Activated CD4-positive, alpha-beta memory T cell treated with anti-CD3 and anti-CD28 coated beads, Interleukin-2, amount 10 ng/mL, durations not matched to agents 7 days and 5 days (primary cell): ENCODE measurements around the gene SIX5. TPM values are rescaled to one million over a fixed set of nuclear protein-coding genes. Genes with fewer than 3 reads are reported as not detected.
"Not testable (repeated sequence)": the region's sequence is repeated elsewhere in the genome, so short reads cannot be mapped to it uniquely, and the experiment has no call there.

Source experiments
- CTCF ChIA-PET: fragments of 350-600 bp; sonication (Branson Sonifier 250); formaldehyde crosslinking; loops from one replicate; lab custom pipeline; 2021; ENCODE audit warnings: antibody characterized with exemption, inconsistent platforms; lab: Charles Lee
- POLR2A ChIA-PET: fragments of 350-600 bp; sonication (Branson Sonifier 250); formaldehyde crosslinking; loops from one replicate; lab custom pipeline; 2021; ENCODE audit warnings: antibody characterized with exemption; lab: Charles Lee
- DNase-seq: peaks from one replicate; pipeline ENCODE4 v3.0.0-alpha.2; 2020
- H3K27ac Mint-ChIP-seq: one replicate; pipeline ENCODE4 v1.8.0; 2021; ENCODE audit warnings: mild to moderate bottlenecking, mixed read lengths
- H3K27me3 Mint-ChIP-seq: one replicate; pipeline ENCODE4 v1.8.0; 2021; ENCODE audit warnings: mixed read lengths
- H3K36me3 Mint-ChIP-seq: one replicate; pipeline ENCODE4 v1.8.0; 2021; ENCODE audit warnings: low read depth, mixed read lengths
- H3K4me1 Mint-ChIP-seq: one replicate; pipeline ENCODE4 v1.8.0; 2021; ENCODE audit warnings: mixed read lengths
- H3K4me3 Mint-ChIP-seq: one replicate; pipeline ENCODE4 v1.8.0; 2021; ENCODE audit warnings: mild to moderate bottlenecking, mixed read lengths
- H3K9me3 Mint-ChIP-seq: one replicate; pipeline ENCODE4 v1.8.0; 2021; ENCODE audit warnings: mixed read lengths
- total RNA-seq, 2 experiments: library from RNA; stranded (reverse); gene quantifications; one replicate each; pipeline ENCODE4 v1.2.3, GENCODE V29; 2021

Gene SIX5
- total RNA-seq, 2 experiments from 2014 or later: 1.6 to 1.7 TPM

DNA sequence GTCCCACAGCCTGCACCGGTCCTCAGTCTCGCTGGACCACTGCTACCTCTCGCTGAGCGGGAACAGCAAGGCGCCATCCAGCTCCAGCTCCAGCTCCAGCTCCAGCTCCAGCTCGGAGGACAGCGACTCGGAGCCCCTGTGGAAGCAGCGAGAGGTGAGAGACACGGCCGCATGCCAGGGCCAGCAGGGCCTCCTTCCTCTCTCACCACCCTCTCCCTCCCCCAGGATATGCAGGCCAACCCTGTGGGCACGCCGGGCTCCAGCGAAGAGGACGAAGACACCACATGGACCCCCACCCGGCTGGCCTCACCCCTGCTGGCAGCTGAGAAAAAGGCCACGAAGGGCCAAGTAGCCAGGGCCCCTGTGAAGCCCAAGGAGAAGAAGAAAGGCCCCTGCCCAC lies 7.3 kb downstream of the SIX5 start:
- Mint-ChIP-seq H3K4me3 (no peak overlapping the region), H3K36me3 (no peaks in the 10 kb centered on the region), H3K27ac (no peak overlapping the region), H3K4me1 (no peaks in the 10 kb centered on the region), H3K9me3 (no peaks in the 10 kb centered on the region), H3K27me3 (peaks cover 10% of the 10 kb centered on the region)
- POLR2A ChIA-PET: no interaction called here
- CTCF ChIA-PET: no interaction called here
- DNase-seq: no peak

DNA sequence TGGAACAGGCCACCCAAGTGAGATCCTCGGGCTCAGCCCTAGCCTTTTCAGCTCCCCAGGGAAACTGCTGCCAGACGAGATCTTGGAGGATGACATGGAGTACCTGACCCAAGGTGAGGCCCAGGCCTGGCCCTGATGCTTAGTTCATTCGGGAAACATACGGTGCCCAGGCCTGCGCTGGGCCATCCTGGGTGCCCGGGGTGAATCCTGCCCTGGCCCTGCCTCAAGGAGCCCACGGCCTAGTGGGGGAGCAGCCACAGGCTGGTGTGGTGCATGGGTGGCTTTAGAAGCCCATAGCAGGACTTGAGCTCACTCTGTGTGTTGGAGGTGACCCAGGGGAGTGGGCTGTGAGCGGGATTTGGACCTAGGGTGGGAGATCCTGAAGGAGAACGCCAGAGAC lies 10.1 kb downstream of the SIX5 start:
- ChIA-PET CTCF (interaction anchor here (0.8 kb wide), 1 partner anchor 11 kb away, joined by 4 read pairs; the partner anchor contains the start of gene SIX5), POLR2A (no interaction called here)
- Mint-ChIP-seq H3K27ac (no peak overlapping the region), H3K36me3 (no peaks in the 10 kb centered on the region), H3K4me1 (no peaks in the 10 kb centered on the region), H3K27me3 (peaks cover 3% of the 10 kb centered on the region), H3K4me3 (no peak overlapping the region), H3K9me3 (no peaks in the 10 kb centered on the region)
- DNase-seq: no peak

DNA sequence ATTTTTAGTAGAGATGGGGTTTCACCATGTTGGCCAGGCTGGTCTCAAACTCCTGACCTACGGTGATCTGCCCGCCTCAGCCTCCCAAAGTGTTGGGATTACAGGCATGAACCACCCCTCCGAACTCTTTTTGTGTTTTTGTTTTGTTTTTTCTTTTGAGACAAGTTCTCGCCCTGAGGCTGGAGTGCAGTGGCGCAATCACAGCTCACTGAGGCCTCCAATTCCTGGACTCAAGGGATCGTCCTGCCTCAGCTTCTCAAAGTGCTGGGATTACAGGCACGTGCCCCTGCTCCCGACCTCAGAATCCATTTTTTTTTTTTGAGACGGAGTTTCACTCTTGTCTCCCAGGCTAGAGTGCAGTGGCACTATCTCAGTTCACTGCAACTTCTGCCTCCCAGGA lies 11.4 kb downstream of the SIX5 start:
- Mint-ChIP-seq H3K4me1 (no peaks in the 10 kb centered on the region), H3K27ac (no peak overlapping the region), H3K4me3 (no peak overlapping the region), H3K9me3 (no peaks in the 10 kb centered on the region), H3K27me3 (peaks cover 3% of the 10 kb centered on the region), H3K36me3 (no peaks in the 10 kb centered on the region)
- ChIA-PET POLR2A (no interaction called here), CTCF (interaction anchor here (0.7 kb wide), 1 partner anchor 221 kb away, joined by 3 read pairs; no protein-coding TSS in a partner anchor)
- no peak for DNase-seq

DNA sequence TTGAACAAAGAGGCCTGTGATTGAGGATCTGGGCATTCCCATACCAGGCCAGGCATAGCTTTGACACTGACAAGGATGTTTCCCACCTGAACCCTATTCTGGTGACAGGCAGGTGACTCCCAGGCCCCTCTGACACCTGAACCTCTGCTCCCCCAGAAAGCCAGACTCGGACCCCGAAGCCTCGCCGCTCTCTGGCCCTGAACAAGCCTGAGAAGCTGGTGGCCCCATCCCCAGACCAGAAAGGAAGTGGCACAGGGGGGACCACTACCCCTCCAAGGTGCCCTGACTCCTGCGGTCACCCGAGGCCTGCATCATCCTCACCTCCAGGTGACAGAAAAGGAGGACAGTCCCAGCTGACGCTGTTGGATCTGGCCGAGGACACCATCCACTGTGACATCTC lies 14.7 kb downstream of the SIX5 start:
- peaks cover under 1% of the 10 kb centered on the region for H3K27me3 Mint-ChIP-seq
- DNase-seq: no peak
- no peak overlapping the region for H3K27ac Mint-ChIP-seq
- no peaks in the 10 kb centered on the region for H3K36me3 Mint-ChIP-seq
- ChIA-PET POLR2A (no interaction called here), CTCF (interaction anchor here (0.7 to 0.9 kb wide), 2 partner anchors 63 to 316 kb away, joined by 3 to 5 read pairs; no protein-coding TSS in a partner anchor)
- no peaks in the 10 kb centered on the region for H3K4me1 Mint-ChIP-seq
- no peak overlapping the region for H3K4me3 Mint-ChIP-seq
- no peaks in the 10 kb centered on the region for H3K9me3 Mint-ChIP-seq

DNA sequence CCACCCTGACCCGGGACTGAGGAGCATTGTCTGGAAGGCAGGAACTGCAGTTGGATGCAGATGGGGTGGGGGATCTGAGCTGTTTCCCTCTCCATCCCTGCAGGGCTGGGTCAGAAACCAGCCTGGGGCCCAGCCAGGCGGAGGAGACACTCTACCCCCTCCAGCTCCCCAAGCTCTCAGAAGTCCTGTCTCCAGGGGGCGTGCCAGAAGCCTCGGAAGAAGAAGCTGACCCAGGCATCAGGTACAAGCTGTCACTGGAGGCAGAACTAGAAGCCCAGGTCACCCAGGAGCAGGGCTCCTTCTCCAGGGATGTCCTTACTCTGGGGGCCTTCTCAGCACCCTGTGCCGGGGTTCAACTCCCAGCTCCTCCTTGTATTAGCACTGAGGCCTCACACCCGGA lies 15.5 kb downstream of the SIX5 start:
- Mint-ChIP-seq H3K27me3 (no peaks in the 10 kb centered on the region), H3K9me3 (no peaks in the 10 kb centered on the region), H3K4me1 (no peaks in the 10 kb centered on the region), H3K4me3 (no peak overlapping the region), H3K27ac (no peak overlapping the region), H3K36me3 (no peaks in the 10 kb centered on the region)
- no peak for DNase-seq
- POLR2A ChIA-PET: no interaction called here
- CTCF ChIA-PET: interaction anchor here (0.9 kb wide), 1 partner anchor 63 kb away, joined by 5 read pairs; no protein-coding TSS in a partner anchor

DNA sequence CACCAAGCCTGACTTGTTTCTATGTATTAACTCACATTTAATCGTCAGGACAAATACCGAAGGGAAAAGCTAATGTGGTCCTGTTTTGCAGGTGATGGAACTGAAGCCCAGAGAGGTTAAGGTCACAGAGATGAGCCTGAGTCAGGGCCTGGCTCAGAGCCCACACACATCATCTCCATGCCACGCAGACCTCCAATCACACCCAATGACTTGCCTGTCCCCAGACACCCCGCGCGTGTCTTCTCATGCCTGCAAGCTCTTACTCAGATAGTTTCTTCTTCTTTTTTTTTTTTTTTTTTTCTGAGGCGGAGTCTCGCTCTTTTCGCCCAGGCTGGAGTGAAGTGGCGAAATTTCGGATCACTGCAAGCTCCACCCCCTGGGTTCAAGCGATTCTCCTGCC lies 16.4 kb downstream of the SIX5 start:
- H3K36me3 Mint-ChIP-seq: no peaks in the 10 kb centered on the region
- no peak overlapping the region for H3K4me3 Mint-ChIP-seq
- CTCF ChIA-PET: interaction anchor here (0.9 kb wide), 1 partner anchor 18 kb away, joined by 3 read pairs; no protein-coding TSS in a partner anchor
- POLR2A ChIA-PET: no interaction called here
- DNase-seq: no peak
- H3K27ac Mint-ChIP-seq: no peak overlapping the region
- H3K9me3 Mint-ChIP-seq: no peaks in the 10 kb centered on the region
- peaks cover 1% of the 10 kb centered on the region for H3K27me3 Mint-ChIP-seq
- H3K4me1 Mint-ChIP-seq: no peaks in the 10 kb centered on the region

DNA sequence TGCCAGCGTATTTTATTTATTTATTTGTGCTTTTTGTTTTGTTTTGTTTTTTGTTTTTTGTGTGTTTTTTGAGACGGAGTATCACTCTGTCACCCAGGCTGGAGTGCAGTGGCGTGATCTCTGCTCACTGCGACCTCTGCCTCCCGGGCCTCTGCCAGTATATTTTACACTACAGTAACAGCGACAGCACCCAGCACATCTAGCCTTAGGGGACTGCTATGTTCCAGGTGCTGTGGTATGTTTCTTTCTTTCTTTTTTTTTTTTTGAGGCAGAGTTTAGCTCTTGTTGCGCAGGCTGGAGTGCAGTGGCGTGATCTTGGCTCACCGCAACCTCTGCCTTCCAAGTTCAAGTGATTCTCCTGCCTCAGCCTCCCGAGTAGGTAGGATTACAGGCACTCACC lies 17.6 kb downstream of the SIX5 start:
- CTCF ChIA-PET, POLR2A ChIA-PET, H3K9me3 Mint-ChIP-seq, H3K27me3 Mint-ChIP-seq, H3K4me3 Mint-ChIP-seq, H3K36me3 Mint-ChIP-seq, H3K4me1 Mint-ChIP-seq, DNase-seq, H3K27ac Mint-ChIP-seq: not testable (repeated sequence)

DNA sequence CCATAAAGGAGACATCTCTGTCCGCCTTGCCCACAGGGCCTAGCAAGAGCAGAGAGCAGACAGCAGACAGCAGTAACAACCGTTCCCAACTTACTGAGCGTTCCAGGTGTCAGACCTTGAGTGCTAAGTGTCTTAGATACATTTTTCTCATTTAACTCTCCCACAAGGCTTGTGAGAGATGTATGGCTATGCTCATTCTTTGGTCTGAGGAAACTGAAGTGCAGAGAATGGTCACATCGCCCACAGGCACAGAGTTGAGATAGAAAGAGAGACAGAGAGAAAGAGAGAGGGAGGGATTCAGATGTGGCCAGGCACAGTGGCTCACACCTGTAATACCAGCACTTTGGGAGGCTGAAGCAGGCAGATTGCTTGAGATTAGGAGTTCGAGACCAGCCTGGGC lies 21.5 kb downstream of the SIX5 start:
- H3K4me3 Mint-ChIP-seq: no peak overlapping the region
- H3K9me3 Mint-ChIP-seq: no peaks in the 10 kb centered on the region
- H3K27me3 Mint-ChIP-seq: peaks cover 20% of the 10 kb centered on the region
- no peak overlapping the region for H3K27ac Mint-ChIP-seq
- H3K4me1 Mint-ChIP-seq: no peaks in the 10 kb centered on the region
- ChIA-PET POLR2A (no interaction called here), CTCF (no interaction called here)
- no peak for DNase-seq
- H3K36me3 Mint-ChIP-seq: no peaks in the 10 kb centered on the region

DNA sequence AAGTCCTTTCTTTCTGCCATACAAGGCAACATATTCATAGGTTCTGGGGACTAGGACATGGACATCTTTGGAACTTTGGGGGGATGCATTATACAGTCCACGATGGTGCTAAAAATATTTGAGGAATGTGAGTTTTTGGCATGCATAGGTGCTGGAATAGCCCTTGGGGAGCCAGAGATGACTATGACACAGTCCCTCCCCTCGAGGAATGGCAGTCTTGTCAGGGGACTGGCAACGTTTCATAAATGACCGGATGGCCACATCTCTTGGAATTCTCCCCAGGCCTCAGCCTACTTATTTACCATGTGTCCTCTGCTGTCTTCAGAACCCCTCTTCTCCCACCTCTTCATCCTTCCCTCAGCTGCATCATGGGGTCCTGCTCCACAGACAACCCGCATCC lies 22.2 kb downstream of the SIX5 start:
- Mint-ChIP-seq H3K4me3 (no peak overlapping the region), H3K27me3 (peaks cover 23% of the 10 kb centered on the region), H3K36me3 (no peaks in the 10 kb centered on the region), H3K9me3 (no peaks in the 10 kb centered on the region), H3K27ac (no peak overlapping the region), H3K4me1 (no peaks in the 10 kb centered on the region)
- POLR2A ChIA-PET: no interaction called here
- CTCF ChIA-PET: no interaction called here
- no peak for DNase-seq

DNA sequence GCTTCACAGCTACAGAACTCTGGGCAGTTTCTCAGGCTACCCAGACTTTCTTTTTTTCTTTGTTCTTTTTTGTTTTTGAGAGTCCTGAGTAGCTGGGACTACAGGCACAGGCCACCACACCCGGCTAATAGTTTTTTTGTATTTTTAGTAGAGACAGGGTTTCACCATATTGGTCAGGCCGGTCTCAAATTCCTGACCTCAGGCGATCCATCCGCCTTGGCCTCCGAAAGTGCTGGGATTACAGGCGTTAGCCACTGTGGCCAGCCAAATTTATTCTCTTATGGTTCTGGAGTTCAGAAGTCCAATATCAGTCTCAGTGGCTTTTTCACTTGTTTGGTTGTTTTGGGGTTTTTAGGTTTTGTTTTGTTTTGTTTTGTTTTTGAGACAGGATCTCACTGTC lies 23.4 kb downstream of the SIX5 start:
- Mint-ChIP-seq H3K9me3 (no peaks in the 10 kb centered on the region), H3K4me1 (no peaks in the 10 kb centered on the region)

DNA sequence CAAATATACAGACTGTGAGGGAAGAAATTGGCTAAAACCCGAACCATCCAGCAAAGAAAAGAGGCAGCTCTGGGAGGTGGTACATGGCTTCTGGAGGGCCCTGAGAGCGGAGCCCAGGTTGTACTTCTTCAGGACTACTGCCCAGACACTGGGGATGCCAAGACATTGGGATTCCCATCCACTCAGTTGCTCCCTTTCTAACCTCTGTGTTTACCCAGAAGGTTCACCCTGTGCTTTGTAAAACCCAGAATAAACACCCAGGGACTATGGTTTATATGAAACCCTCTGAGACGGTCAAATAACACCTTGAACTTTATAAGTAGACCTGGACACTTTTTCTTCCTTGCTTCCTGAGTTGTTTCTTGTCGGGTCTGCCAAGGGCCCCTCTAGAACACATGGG lies 26.1 kb downstream of the SIX5 start:
- DNase-seq: no peak
- CTCF ChIA-PET: no interaction called here
- H3K27me3 Mint-ChIP-seq: peaks cover 24% of the 10 kb centered on the region
- no peaks in the 10 kb centered on the region for H3K9me3 Mint-ChIP-seq
- H3K36me3 Mint-ChIP-seq: no peaks in the 10 kb centered on the region
- no peaks in the 10 kb centered on the region for H3K4me1 Mint-ChIP-seq
- H3K27ac Mint-ChIP-seq: no peak overlapping the region
- POLR2A ChIA-PET: interaction anchor here (1.4 kb wide), 1 partner anchor 12 kb away, joined by 3 read pairs; no protein-coding TSS in a partner anchor
- no peak overlapping the region for H3K4me3 Mint-ChIP-seq

More for the DNA sequence above, 23.4 kb downstream of the SIX5 start:
- ChIA-PET CTCF (no interaction called here), POLR2A (no interaction called here)
- Mint-ChIP-seq H3K4me3 (no peak overlapping the region), H3K27ac (no peak overlapping the region), H3K36me3 (no peaks in the 10 kb centered on the region), H3K27me3 (peaks cover 23% of the 10 kb centered on the region)
- no peak for DNase-seq

DNA sequence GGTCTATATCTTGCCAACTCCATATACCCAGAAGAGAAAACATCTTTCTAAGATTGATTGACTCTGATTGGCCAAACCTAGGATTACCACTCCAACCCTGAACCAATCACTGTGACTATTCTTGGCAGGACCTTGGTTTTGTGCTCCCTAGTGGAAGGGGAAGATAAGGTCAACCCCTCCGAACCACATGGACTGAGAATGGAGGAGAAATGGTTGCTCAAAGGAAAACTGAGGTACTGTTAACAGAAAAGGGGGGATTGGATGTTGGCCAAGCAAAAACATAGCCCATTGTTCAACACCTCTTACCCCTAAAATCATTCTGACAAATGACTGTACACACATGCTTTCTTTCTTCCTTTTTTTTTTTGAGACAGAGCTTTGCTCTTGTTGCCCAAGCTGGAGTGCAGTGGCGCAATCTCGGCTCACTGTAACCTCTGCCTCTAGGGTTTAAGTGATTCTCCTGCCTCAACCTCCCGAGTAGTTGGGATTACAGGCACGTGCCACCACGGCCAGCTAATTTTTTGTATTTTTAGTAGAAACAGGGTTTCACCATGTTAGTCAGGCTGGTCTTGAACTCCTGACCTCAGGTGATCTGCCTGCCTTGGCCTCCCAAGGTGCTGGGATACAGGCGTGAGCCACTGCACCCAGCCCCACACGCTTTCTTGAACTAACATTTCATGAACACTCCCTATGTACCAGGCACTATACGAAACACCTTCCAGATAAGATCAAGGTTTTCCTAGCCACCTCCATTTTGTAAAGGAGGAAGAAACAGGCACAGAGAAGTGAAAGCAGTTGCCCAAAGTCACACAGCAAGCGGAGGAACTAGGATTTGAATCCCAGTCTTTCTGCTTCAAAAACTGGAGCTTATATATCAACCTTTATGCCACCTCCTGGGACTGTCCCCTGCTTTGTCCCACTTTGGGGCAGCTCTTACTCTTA lies 29.3 kb downstream of the SIX5 start:
- no peaks in the 10 kb centered on the region for H3K9me3 Mint-ChIP-seq
- no peak for DNase-seq
- H3K27me3 Mint-ChIP-seq: peaks cover 10% of the 10 kb centered on the region
- no peaks in the 10 kb centered on the region for H3K4me1 Mint-ChIP-seq
- no peak overlapping the region for H3K4me3 Mint-ChIP-seq
- H3K27ac Mint-ChIP-seq: no peak overlapping the region
- ChIA-PET POLR2A (interaction anchor here (0.9 kb wide), 1 partner anchor 9 kb away, joined by 3 read pairs; the partner anchor contains the start of gene FBXO46), CTCF (interaction anchor here (0.5 kb wide), 1 partner anchor 10 kb away, joined by 5 read pairs; no protein-coding TSS in a partner anchor)
- no peaks in the 10 kb centered on the region for H3K36me3 Mint-ChIP-seq

DNA sequence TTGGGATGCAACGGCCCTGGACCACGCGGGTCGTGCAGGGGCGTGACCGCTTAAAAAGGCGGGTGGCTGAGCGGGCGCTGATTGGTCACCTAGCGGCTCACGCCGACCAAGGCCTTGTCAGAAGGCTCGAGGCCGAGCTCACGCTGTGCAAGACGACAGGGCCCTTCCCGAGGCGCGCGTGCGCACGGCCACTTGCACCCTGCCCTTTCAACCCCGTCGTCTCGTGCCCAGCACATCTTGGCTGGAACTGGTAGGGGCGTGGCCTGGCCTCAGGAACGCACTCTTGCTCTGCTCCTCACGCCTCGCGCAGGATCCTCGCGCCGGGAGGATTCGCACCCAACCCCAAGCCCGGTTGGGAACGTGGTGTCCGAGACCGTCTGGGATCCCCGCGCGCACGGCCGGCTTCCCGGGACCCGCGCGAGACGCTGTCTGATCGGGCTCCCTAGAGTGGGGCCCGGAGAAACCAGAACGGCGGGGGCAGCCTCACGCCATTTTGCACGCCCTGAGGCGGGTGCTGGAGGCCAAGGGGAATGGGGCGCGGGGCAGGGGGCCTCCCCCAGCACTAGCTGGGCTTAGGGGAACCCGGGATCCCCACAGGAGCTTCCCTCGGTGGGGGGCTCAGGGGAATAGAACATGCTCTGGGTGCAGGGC lies 35.8 kb downstream of the SIX5 start, which contains the start of gene MEIOSIN:
Gene MEIOSIN (plus strand): TSS at position 280 of the 651 bp plus-strand sequence. CDS start 1,938 bp downstream, outside the sequence.
- Mint-ChIP-seq H3K4me3 (no peak within 1 kb of the TSS), H3K27ac (no peak within 1 kb of the TSS), H3K27me3 (no peaks in the 10 kb centered on the region), H3K4me1 (peaks cover 21% of the 10 kb centered on the region), H3K36me3 (peaks cover under 1% of the 10 kb centered on the region), H3K9me3 (no peaks in the 10 kb centered on the region)
- ChIA-PET CTCF (interaction anchor here (1.0 to 4.3 kb wide), 2 partner anchors 36 to 37 kb away, joined by 7 to 24 read pairs; partner anchors contain the start of gene SIX5), POLR2A (no interaction called here)
- DNase-seq: no peak
